Hepatocyte (in vitro differentiated cells): ENCODE measurements around the gene ADAM12. TPM values are rescaled to one million over a fixed set of nuclear protein-coding genes. Genes with fewer than 3 reads are reported as not detected.

ENCODE experiments used
- DNase-seq: peaks from one replicate; pipeline ENCODE4 v3.0.0-alpha.2; 2016; ENCODE audit warnings: low spot score
- H2AFZ ChIP-seq: fragments of 200-600 bp; sonication (generic); 2 replicates; pipeline ENCODE4 v1.6.0; 2016; ENCODE audit warnings: antibody characterized with exemption, mild to moderate bottlenecking
- H3K27ac ChIP-seq: fragments of 200-600 bp; sonication (generic); 2 replicates; pipeline ENCODE4 v1.5.1; 2016; ENCODE audit warnings: mild to moderate bottlenecking
- H3K27me3 ChIP-seq: fragments of 200-600 bp; sonication (generic); 2 replicates; pipeline ENCODE4 v1.6.1; 2016
- H3K36me3 ChIP-seq: fragments of 200-600 bp; sonication (generic); replicated peaks from 2 replicates; pipeline ENCODE4 v1.5.1; 2016; ENCODE audit warnings: low read depth; ENCODE audit not compliant: insufficient read depth
- H3K4me1 ChIP-seq: fragments of 200-600 bp; sonication (generic); 2 replicates; pipeline ENCODE4 v1.5.1; 2016; ENCODE audit warnings: mild to moderate bottlenecking, moderate library complexity; ENCODE audit not compliant: insufficient read depth
- H3K4me2 ChIP-seq: fragments of 200-600 bp; sonication (generic); 2 replicates; pipeline ENCODE4 v1.6.0; 2016
- H3K4me3 ChIP-seq: fragments of 200-600 bp; sonication (generic); 2 replicates; pipeline ENCODE4 v1.5.1; 2016; ENCODE audit warnings: mild to moderate bottlenecking
- H3K79me2 ChIP-seq: fragments of 200-600 bp; sonication (generic); 2 replicates; pipeline ENCODE4 v1.6.0; 2017; ENCODE audit warnings: mild to moderate bottlenecking
- H3K9me2 ChIP-seq: fragments of 200-600 bp; sonication (generic); replicated peaks from 2 replicates; pipeline ENCODE4 v1.6.0; 2017; ENCODE audit warnings: mild to moderate bottlenecking; ENCODE audit not compliant: insufficient read depth
- H3K9me3 ChIP-seq: fragments of 200-600 bp; sonication (generic); 2 replicates; pipeline ENCODE4 v1.5.1; 2016; ENCODE audit warnings: low read depth, mild to moderate bottlenecking
- H4K20me1 ChIP-seq: fragments of 200-600 bp; sonication (generic); 2 replicates; pipeline ENCODE4 v1.6.0; 2016; ENCODE audit warnings: mild to moderate bottlenecking; ENCODE audit not compliant: insufficient read depth, poor library complexity, severe bottlenecking
- EZH2 ChIP-seq: fragments of 200-600 bp; sonication (generic); IDR thresholded peaks from 2 replicates; pipeline ENCODE4 v1.6.1; 2016; ENCODE audit warnings: antibody characterized with exemption, mild to moderate bottlenecking, borderline replicate concordance
- EZH2phosphoT487 ChIP-seq: fragments of 200-600 bp; sonication (generic); IDR thresholded peaks from one replicate; pipeline ENCODE4 v1.6.1; 2018; ENCODE audit warnings: antibody characterized with exemption, mild to moderate bottlenecking, low read depth, moderate library complexity; ENCODE audit not compliant: unreplicated experiment, severe bottlenecking
- WGBS: methylation state at CpG from one replicate; pipeline ENCODE4 v1.1.6; 2016; ENCODE audit warnings: low lambda C conversion rate; ENCODE audit errors: missing lambda C conversion rate; 5-methylcytosine and 5-hydroxymethylcytosine counted together
- polyA plus RNA-seq: library from polyadenylated mRNA; unstranded; fragments of >200 nt; fragmentation: Nextera tagmentation; extraction: Ambion mirVana; gene quantifications from 2 replicates; pipeline ENCODE4 v1.2.1, GENCODE V29; 2016
- total RNA-seq: library from RNA; depleted of rRNA; stranded (reverse); fragments of >200 nt; gene quantifications from 2 replicates; pipeline ENCODE4 v1.2.3, GENCODE V29; 2014
- TF ChIP-seq, protein P1 (sequence below): fragments of 200-600 bp; sonication (generic); IDR thresholded peaks from 2 replicates; pipeline ENCODE4 v1.5.1; 2016; ENCODE audit warnings: antibody characterized with exemption, mild to moderate bottlenecking; ENCODE audit not compliant: poor library complexity

Gene ADAM12
- total and polyA plus RNA-seq, 2 experiments from 2014 or later: 4.9 to 11.3 TPM

DNA sequence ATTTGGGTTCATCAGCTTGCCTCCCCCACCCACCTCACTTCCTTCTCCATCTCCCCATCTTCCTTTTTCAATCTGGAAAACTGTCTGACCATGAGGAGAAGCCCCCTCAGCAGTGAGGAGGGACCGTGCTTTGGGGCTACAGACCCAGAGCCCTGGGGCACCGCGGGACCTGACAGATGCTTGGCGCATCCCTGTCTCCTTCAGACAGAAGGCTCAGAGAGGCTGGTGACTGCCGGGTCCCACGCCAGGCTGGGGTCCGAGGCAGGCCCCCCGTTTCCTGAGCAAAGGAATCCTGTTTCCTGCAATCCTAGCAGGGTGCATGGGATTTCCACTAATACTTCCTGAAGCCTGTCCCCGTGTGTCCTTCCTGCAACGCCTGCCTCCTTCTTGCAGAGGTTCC, 344.9 kb downstream of the ADAM12 start:
- WGBS: 94% methylated on average over 10 of the region's 10 CpGs
- H3K4me3 ChIP-seq: no peak overlapping the region
- no peaks in the 10 kb centered on the region for H3K79me2 ChIP-seq
- no peak overlapping the region for H3K4me2 ChIP-seq
- no peaks in the 10 kb centered on the region for H3K36me3 ChIP-seq
- no peaks in the 10 kb centered on the region for H3K9me3 ChIP-seq
- H3K27ac ChIP-seq: no peak overlapping the region
- H3K4me1 ChIP-seq: no peaks in the 10 kb centered on the region
- H4K20me1 ChIP-seq: no peaks in the 10 kb centered on the region
- H2AFZ ChIP-seq: no peak overlapping the region
- DNase-seq: no peak
- no peaks in the 10 kb centered on the region for H3K27me3 ChIP-seq
- TF ChIP-seq, protein P1, sequence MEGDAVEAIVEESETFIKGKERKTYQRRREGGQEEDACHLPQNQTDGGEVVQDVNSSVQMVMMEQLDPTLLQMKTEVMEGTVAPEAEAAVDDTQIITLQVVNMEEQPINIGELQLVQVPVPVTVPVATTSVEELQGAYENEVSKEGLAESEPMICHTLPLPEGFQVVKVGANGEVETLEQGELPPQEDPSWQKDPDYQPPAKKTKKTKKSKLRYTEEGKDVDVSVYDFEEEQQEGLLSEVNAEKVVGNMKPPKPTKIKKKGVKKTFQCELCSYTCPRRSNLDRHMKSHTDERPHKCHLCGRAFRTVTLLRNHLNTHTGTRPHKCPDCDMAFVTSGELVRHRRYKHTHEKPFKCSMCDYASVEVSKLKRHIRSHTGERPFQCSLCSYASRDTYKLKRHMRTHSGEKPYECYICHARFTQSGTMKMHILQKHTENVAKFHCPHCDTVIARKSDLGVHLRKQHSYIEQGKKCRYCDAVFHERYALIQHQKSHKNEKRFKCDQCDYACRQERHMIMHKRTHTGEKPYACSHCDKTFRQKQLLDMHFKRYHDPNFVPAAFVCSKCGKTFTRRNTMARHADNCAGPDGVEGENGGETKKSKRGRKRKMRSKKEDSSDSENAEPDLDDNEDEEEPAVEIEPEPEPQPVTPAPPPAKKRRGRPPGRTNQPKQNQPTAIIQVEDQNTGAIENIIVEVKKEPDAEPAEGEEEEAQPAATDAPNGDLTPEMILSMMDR: no peak
- no peak for TF ChIP-seq EZH2
- no peak for TF ChIP-seq EZH2phosphoT487
- no peaks in the 10 kb centered on the region for H3K9me2 ChIP-seq

DNA sequence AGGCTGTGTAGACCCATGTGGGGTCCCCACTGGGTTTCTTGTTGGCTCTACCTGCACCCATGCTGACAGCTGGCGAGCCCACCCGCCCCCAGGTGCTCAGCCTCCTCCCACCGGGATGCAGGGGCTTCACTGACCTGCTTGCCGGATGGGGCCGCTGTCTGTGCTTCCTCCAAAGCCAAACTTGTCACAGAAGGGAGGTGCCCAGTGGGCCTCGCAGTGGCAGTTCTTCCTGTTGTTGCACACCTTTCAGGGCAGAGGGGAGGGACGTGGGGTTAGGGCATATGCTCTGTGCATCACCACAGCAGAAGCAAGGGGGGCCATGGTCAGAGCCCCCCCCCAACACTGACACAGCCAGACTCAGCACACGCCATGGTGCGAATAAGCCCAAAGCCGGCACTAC, 345.4 kb downstream of the ADAM12 start:
- Histone ChIP-seq H3K27ac (no peak overlapping the region), H4K20me1 (no peaks in the 10 kb centered on the region), H3K4me3 (no peak overlapping the region), H2AFZ (no peak overlapping the region), H3K36me3 (no peaks in the 10 kb centered on the region), H3K9me2 (no peaks in the 10 kb centered on the region), H3K27me3 (no peaks in the 10 kb centered on the region), H3K4me1 (no peaks in the 10 kb centered on the region), H3K79me2 (no peaks in the 10 kb centered on the region), H3K9me3 (no peaks in the 10 kb centered on the region), H3K4me2 (no peak overlapping the region)
- TF ChIP-seq EZH2phosphoT487 (no peak), EZH2 (no peak)
- TF ChIP-seq, protein P1: no peak
- WGBS: 96% methylated on average over 10 of the region's 10 CpGs
- DNase-seq: no peak

DNA sequence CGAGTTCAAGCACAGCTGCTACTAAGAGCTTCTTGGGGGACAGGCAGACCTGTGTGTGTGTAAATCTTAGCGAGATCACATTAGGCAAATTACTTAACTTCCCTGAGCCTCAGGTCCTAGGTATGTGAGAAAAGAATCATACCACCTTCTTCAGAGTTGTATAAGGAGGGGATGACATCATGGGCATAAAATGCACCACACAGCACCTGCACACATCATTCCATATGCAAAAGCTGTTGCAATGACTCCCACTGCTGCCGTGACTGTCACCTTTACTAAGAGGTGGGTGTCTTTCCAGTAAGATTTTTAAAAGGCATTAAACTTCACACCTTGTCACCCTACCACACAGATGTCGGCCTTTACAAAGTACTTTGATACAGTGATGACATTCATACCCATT, 345.9 kb downstream of the ADAM12 start:
- H3K27ac ChIP-seq: no peak overlapping the region
- no peaks in the 10 kb centered on the region for H3K4me1 ChIP-seq
- no peaks in the 10 kb centered on the region for H3K36me3 ChIP-seq
- H3K79me2 ChIP-seq: no peaks in the 10 kb centered on the region
- DNase-seq: no peak
- H4K20me1 ChIP-seq: no peaks in the 10 kb centered on the region
- no peak overlapping the region for H2AFZ ChIP-seq
- 75% methylated on average over 4 of the region's 4 CpGs for WGBS
- no peaks in the 10 kb centered on the region for H3K9me3 ChIP-seq
- TF ChIP-seq, protein P1: no peak
- TF ChIP-seq EZH2phosphoT487 (no peak), EZH2 (no peak)
- H3K4me3 ChIP-seq: no peak overlapping the region
- no peaks in the 10 kb centered on the region for H3K9me2 ChIP-seq
- no peak overlapping the region for H3K4me2 ChIP-seq
- no peaks in the 10 kb centered on the region for H3K27me3 ChIP-seq

DNA sequence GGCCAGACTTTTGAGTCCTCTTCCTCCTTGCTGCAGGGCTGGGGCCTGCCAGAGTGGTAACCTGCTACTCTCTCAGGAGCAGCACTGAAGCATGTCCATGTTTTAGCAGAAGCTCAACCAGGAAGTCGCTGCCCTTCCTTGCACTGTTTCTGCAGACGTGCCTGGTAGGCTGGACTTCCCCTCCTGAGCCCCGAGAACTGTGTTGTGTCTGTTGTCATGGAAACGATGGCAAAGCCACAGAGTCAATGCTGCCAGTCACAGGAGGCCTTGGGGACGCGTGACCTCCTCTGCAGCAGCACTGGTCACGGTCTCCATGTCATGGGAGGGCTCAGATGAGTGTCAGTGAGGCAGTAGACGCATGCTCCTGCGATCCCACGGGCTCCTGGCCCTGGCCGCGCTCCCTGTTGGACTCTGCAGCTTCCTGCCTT, 346.5 kb downstream of the ADAM12 start:
- TF ChIP-seq EZH2 (no peak), EZH2phosphoT487 (no peak)
- TF ChIP-seq, protein P1: no peak
- peak; percentile 61 for DNase-seq
- H3K79me2 ChIP-seq: no peaks in the 10 kb centered on the region
- H3K27ac ChIP-seq: no peak overlapping the region
- H3K27me3 ChIP-seq: no peaks in the 10 kb centered on the region
- WGBS: 58% methylated on average over 12 of the region's 12 CpGs
- H3K36me3 ChIP-seq: no peaks in the 10 kb centered on the region
- H3K9me2 ChIP-seq: no peaks in the 10 kb centered on the region
- no peaks in the 10 kb centered on the region for H3K4me1 ChIP-seq
- no peak overlapping the region for H3K4me2 ChIP-seq
- H3K4me3 ChIP-seq: no peak overlapping the region
- no peaks in the 10 kb centered on the region for H3K9me3 ChIP-seq
- no peaks in the 10 kb centered on the region for H4K20me1 ChIP-seq
- H2AFZ ChIP-seq: no peak overlapping the region
